Measurements from ENCODE around the gene SYNPO2. TPM values are rescaled to one million over a fixed set of nuclear protein-coding genes. Genes with fewer than 3 reads are reported as not detected.

SYNPO2 gene
- total RNA-seq, 2 donors from 2014 or later: 960 to 1,079 TPM

- no peak for DNase-seq (ENCODE audit: low spot score)
- intact Hi-C loops (cut with DNase I): no loop called here
These were observed 192.3 kb downstream of the SYNPO2 start for GRCh38 chr4:119080721-119081541.

GRCh38 chr4:119081542-119081859, 192.8 kb downstream of the SYNPO2 start:
- intact Hi-C loops (cut with DNase I): no loop called here
- no peak for DNase-seq (ENCODE audit: low spot score)

GRCh38 chr4:119081943-119082342, 193.3 kb downstream of the SYNPO2 start:
- intact Hi-C loops (cut with DNase I): no loop called here
- no peak for DNase-seq (ENCODE audit: low spot score)

- intact Hi-C loops (cut with DNase I): no loop called here
- no peak for DNase-seq (ENCODE audit: low spot score)
These were observed 194.0 kb downstream of the SYNPO2 start for GRCh38 chr4:119082661-119083060.

- intact Hi-C loops (cut with DNase I): no loop called here
- no peak for DNase-seq (ENCODE audit: low spot score)
These were observed 195.9 kb downstream of the SYNPO2 start for GRCh38 chr4:119084513-119084912.

- no peak for DNase-seq (ENCODE audit: low spot score)
- intact Hi-C loops (cut with DNase I): no loop called here
These were observed 198.5 kb downstream of the SYNPO2 start for GRCh38 chr4:119087121-119087520.

GRCh38 chr4:119087656-119088055, 199.0 kb downstream of the SYNPO2 start:
- DNase-seq (ENCODE audit: low spot score): no peak
- intact Hi-C loops (cut with DNase I): no loop called here

- intact Hi-C loops (cut with DNase I): no loop called here
- no peak for DNase-seq (ENCODE audit: low spot score)
These were observed 204.6 kb downstream of the SYNPO2 start for GRCh38 chr4:119093042-119093827.

GRCh38 chr4:119097282-119097900, 208.7 kb downstream of the SYNPO2 start:
- intact Hi-C loops (cut with DNase I): no loop called here
- no peak for DNase-seq (ENCODE audit: low spot score)

GRCh38 chr4:119098306-119098705, 209.7 kb downstream of the SYNPO2 start:
- no peak for DNase-seq (ENCODE audit: low spot score)
- intact Hi-C loops (cut with DNase I): no loop called here

GRCh38 chr4:119099227-119099810, 210.7 kb downstream of the SYNPO2 start:
- intact Hi-C loops (cut with DNase I): no loop called here
- no peak for DNase-seq (ENCODE audit: low spot score)

GRCh38 chr4:119100655-119101054, 212.0 kb downstream of the SYNPO2 start:
- DNase-seq (ENCODE audit: low spot score): no peak
- intact Hi-C loops (cut with DNase I): loop anchor here in 1 of 2 donors (10.0 kb wide), 1 partner anchor 116 kb away; no protein-coding TSS in a partner anchor

- no peak for DNase-seq (ENCODE audit: low spot score)
- intact Hi-C loops (cut with DNase I): loop anchor here in 1 of 2 donors (10.0 kb wide), 1 partner anchor 118 kb away; no protein-coding TSS in a partner anchor
These were observed 214.6 kb downstream of the SYNPO2 start for GRCh38 chr4:119103263-119103662.

GRCh38 chr4:119104644-119105273, 216.1 kb downstream of the SYNPO2 start:
- intact Hi-C loops (cut with DNase I): loop anchor here in 1 of 2 donors (10.0 kb wide), 1 partner anchor 120 kb away; no protein-coding TSS in a partner anchor
- no peak for DNase-seq (ENCODE audit: low spot score)

GRCh38 chr4:119105605-119106004, 217.0 kb downstream of the SYNPO2 start:
- DNase-seq (ENCODE audit: low spot score): no peak
- intact Hi-C loops (cut with DNase I): loop anchor here in 1 of 2 donors (10.0 kb wide), 1 partner anchor 121 kb away; no protein-coding TSS in a partner anchor

GRCh38 chr4:119106036-119107000, 217.7 kb downstream of the SYNPO2 start:
- intact Hi-C loops (cut with DNase I): loop anchor here in 1 of 2 donors (10.0 kb wide), 1 partner anchor 122 kb away; no protein-coding TSS in a partner anchor
- DNase-seq (ENCODE audit: low spot score): no peak

GRCh38 chr4:119110121-119110520, 221.5 kb downstream of the SYNPO2 start:
- no peak for DNase-seq (ENCODE audit: low spot score)
- intact Hi-C loops (cut with DNase I): no loop called here

All from posterior vena cava (tissue), 2 donors.